GM19023 (cell line): ENCODE data around the gene CAMTA1.

ENCODE experiments used
- ATAC-seq: cut with Tn5 transposase; IDR thresholded peaks from one replicate; pipeline ENCODE4 v1.9.1; 2021; ENCODE audit warnings: mild to moderate bottlenecking, moderate library complexity; ENCODE audit not compliant: unreplicated experiment

CAMTA1 gene

GRCh38 chr1:7528386-7529198 is 743.3 kb downstream of the CAMTA1 start:
- ATAC-seq = no peak

DNA sequence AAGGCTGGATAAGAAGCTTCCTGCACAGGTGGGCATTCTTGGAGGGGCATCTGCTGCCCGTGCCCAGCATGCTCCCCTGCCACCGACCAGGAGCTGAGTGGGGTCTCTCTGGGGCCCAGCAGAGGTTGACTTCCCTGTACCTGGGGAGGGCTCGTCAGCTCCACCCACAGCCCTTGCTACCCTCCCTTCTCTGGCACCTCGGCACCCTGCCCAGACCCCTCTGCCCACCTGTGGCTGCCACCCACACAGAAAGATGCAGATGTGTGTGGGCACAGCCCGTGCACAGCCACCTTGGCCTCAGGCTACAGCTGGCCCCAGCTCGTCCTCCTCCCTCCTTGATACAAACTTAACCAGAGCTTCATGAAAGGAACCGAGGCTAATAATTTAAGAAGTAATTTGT is 744.7 kb downstream of the CAMTA1 start:
- no peak for ATAC-seq

GRCh38 chr1:7531562-7532340 is 746.5 kb downstream of the CAMTA1 start:
- no peak for ATAC-seq

GRCh38 chr1:7533006-7533405 is 747.8 kb downstream of the CAMTA1 start:
- no peak for ATAC-seq

GRCh38 chr1:7534061-7534825 is 749.0 kb downstream of the CAMTA1 start:
- no peak for ATAC-seq

DNA sequence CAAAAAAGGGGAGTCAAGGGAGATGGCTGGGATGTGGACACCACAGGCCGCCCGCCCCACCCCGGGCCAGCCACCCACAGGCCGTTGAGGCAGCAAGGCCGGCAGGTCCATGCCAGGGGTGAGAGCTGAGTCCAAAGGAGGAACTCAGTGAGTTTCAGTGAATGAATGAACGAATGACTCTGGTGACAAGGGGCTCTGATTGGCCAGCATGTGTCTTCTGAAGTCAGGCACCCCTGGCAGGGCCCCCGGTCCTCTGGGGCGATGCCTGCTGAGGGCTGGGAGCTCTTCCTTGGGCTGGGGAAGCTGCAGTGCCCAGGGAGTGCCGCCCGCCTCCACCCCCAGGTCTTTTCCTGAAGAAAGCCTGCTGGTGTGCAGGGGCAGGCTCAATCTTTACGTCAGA is 749.8 kb downstream of the CAMTA1 start:
- ATAC-seq = no peak

GRCh38 chr1:7535934-7536878 is 751.0 kb downstream of the CAMTA1 start:
- ATAC-seq = no peak

- ATAC-seq = no peak
Measured at GRCh38 chr1:7536891-7537591, 751.8 kb downstream of the CAMTA1 start.

- ATAC-seq = no peak
Measured at GRCh38 chr1:7538033-7538432, 752.8 kb downstream of the CAMTA1 start.

- no peak for ATAC-seq
Measured at GRCh38 chr1:7538849-7539768, 753.9 kb downstream of the CAMTA1 start.

- ATAC-seq = no peak
Measured at GRCh38 chr1:7539769-7540175, 754.5 kb downstream of the CAMTA1 start.

GRCh38 chr1:7540816-7541215 is 755.6 kb downstream of the CAMTA1 start:
- ATAC-seq = no peak

- ATAC-seq = no peak
Measured at GRCh38 chr1:7541629-7542028, 756.4 kb downstream of the CAMTA1 start.

GRCh38 chr1:7543718-7544090 is 758.5 kb downstream of the CAMTA1 start:
- no peak for ATAC-seq

GRCh38 chr1:7549277-7550161 is 764.3 kb downstream of the CAMTA1 start:
- no peak for ATAC-seq

DNA sequence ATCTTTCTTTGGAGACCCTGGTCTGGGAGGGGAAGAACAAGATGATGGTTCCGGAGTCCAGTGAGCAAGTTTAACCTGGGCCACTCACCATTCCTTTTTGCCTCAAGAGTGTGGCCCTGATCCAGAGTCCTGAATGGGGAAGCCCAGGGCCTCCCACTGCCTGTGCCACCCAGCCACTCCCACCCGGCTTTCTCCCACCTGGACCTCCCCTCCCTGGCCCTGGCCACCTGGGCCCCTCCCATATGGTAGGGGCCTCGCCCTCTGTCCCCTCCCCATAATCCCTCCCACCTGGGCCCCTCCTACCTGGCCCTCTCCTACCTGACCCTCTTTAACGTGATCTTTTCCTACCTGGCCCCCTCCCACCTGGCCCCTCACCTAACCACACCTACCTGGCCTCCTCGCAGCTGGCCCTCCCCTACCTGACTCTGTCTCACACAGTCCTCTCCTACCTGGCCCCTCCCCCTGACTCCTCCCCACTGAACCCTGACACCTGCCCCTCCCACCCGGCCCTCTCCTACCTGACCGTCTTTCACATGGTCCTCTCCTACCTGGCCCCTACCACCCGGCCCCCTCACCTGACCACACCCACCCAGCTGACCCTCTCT is 765.1 kb downstream of the CAMTA1 start:
- no peak for ATAC-seq

DNA sequence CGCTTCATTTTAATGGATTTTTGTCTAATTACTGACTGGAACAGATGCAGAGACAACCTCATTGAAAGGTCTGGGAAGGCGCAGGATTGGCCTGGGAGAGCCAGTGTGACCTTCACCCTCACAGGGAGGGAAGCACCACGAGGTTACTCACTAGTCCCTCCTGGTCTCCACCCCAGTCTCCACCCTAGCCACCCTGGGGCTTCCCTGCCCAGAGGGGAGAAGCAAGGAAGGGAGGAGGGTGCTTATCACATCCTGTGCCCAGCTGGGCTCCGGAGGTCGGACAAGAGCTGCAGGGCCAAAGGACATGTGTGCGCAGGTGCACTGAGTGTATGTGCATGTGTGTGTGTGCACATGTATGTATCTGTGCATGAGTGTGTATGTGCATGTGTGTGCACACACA is 765.7 kb downstream of the CAMTA1 start:
- no peak for ATAC-seq
